NCI-H2196 (cell line): ENCODE results near the gene RNF150.

Source experiments
- DNase-seq: peaks from one replicate; lab custom pipeline; 2025; ENCODE audit not compliant: unreplicated experiment; lab: John Stamatoyannopoulos, UW

RNF150 gene

DNA sequence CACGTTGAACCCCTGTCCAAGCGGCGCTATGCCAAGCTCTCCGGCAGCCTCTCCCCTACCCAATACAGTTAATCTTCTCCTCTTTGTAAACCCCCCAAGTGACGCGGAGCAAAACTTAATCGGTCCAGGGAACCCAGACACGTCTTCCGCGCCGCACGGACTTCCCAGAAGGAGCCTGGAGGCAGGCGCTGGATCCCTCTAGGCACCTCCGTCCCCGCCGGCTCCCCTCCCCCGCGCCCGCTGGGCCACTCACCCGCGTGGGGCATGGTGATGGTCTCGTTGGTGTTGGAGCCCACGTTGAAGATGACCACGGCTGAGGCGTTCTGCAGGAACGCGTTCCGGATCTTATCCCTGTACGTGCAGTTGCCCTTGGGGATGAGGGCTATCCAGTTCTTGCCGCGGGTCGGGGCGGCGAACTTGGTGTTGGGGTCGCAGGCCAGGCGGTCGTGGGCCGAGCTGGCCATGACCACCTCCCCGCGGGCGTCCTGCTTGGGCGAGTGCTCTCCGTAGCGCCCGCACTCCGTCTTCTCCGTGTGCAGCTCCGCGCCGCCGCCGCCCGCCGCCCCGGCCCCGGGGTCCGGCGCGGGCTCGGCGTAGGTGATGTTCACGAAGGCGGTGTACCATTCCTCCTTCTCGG, 1.1 kb downstream of the RNF150 start:
- DNase-seq, result no peak

DNA sequence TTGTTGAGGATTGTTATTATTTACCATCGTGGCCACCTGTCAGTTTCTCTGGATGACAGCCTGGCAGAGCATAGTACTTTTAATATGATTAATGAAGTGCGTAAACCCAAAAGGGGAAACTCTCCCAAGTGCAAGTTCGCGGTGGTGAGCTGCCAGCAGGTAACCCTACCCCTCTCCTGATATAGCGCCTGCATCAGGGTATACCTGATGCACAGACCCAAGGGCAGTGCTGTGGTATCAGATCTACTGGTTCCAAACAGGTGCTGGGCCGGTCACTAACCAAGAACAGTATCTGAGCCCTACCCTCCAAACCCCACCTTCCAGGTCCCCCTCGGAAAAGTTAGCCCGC, 1.6 kb downstream of the RNF150 start:
- no peak for DNase-seq

DNA sequence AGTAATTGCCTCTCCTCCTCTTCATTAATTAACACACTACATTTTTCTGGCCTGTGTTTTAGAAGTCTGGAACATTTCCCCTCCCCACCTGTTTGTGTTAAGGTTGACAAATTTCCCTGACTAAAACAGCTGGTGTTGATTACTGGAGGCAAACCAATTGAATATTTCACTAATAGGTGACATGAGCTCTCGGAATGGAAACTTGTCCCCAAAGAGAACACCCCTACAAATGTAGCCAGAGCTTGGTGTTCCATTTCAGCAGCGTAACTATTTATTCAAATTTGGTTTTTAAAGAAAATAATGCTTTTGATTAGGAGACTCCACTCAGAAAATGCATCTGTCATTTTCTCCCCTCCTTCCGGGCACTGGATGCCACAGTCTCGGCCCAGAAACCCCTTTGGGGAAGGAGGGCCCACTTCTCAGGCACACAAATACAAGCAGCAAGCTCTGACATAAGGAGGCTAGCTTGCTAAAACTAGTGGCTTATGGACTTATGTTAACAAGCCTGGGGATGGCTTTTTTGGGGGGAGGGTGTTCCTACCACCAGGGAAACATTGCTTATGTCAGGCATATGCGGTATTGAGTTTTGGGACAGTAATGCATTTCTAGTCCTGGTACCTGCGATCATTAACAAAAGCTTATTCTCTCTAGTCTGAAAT, 2.2 kb downstream of the RNF150 start:
- DNase-seq, result no peak

GRCh38 chr4:141127884-141128283, 5.4 kb downstream of the RNF150 start:
- DNase-seq, result no peak

- DNase-seq, result no peak
Measured at GRCh38 chr4:141126769-141127168, 6.5 kb downstream of the RNF150 start.

- no peak for DNase-seq
Measured at GRCh38 chr4:141124224-141124623, 9.0 kb downstream of the RNF150 start.

DNA sequence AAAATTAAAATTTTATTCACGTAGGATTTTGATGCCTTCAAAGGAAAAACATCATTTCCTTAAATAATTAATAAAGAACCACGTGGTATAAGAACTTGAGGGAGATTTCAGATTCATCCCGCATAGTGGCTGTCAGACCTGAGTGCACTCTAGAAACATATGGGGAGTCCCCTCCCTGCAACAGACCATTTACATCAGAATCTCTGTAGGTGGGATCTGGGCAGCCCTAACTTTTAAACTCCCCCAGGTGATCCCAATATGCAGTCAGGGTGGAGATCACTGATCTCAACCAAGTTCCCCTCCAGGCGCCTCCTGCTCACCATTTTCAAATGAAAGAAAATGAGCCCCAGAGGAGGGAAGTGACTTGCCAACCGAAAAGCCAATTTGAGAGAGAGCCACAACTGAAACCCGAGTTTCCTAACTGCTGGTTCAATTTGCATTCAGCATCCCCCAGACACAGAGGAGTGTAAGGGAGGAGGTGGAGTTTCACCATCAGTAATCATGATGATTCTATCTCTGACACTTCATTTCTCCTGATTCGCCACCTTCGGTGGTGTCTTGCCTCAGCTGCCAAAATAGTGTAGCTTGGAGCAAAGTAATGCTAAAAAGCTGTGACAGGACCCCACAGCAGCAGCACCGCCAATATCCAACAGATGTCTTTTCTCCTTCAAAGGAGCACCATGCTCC, 11.4 kb downstream of the RNF150 start:
- DNase-seq, result no peak

DNA sequence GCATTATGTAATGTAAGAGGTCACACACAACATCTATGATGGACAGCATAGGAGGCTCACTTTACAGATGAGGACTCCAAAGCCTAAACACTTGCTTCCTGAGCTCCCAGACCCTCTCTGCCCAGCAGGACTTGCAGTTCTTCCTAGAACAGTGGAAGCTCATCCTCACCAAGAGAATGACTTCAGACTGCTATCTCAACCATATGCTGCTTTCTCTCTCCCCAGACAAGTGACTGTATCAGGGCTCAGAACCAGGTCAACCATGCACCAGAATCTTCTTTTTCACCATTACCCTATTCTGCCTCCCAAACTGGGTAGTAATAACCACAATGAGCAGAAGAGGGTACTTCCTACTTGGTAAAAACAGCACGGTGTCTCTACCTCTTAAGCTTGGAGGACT, 12.2 kb downstream of the RNF150 start:
- no peak for DNase-seq

- DNase-seq, result no peak
Measured at GRCh38 chr4:141120036-141120593, 13.2 kb downstream of the RNF150 start.

DNA sequence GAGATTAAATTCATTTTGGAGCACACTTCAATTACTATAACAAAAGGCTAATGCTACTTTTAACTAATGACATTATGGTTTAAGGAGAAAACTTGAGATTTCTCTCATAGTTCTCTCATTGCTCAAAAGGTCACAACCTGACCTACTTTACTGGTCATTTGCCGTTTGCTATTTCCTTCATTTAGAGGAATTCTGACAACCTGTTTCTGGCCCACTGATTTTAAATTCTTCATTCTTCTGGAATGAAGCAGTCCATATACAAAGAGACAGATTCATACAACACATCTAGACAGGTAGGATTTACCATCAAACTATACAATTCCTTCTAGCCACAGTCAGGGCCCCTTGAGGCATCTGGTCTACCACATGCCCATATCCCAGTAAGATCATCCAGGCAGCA, 14.2 kb downstream of the RNF150 start:
- DNase-seq, result no peak

- DNase-seq, result no peak
Measured at GRCh38 chr4:141118381-141118780, 14.9 kb downstream of the RNF150 start.

DNA sequence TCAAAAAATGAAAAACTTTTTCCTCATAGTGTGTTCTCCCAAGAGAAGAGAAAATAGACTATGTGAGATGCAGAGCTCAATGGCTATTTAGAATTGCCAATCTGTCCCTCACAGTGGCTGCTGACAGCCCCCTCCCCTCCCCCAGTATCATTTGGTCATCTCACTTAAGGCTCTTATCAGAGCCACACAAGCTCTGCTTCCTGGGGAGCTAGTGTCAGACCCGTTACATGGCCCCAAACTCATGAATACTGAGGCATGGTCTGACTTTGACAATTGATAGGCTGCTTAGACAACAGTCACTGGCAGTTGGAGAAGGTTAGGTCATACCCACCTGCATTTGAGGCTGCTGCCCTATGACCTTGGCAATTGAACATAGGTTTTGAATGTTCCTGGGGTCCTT, 15.3 kb downstream of the RNF150 start:
- no peak for DNase-seq

GRCh38 chr4:141109983-141110382, 23.3 kb downstream of the RNF150 start:
- no peak for DNase-seq

- no peak for DNase-seq
Measured at GRCh38 chr4:141107927-141108326, 25.3 kb downstream of the RNF150 start.

- no peak for DNase-seq
Measured at GRCh38 chr4:141102367-141102766, 30.9 kb downstream of the RNF150 start.

DNA sequence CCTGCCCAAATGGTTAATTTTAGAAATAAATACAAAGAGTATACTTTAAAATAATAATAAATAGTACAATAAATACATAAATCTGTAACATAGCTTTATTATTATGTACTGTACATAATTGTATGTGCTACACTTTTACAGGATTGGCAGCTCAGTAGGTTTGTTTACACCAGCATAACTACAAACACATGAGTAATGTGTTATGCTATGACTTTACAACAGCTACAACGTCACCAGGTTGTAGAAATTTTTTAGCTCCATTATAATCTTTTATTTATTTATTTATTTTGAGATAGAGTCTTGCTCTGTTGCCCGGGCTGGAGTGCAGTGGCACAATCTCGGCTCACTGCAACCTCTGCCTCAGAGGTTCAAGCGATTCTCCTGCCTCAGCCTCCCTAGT, 31.8 kb downstream of the RNF150 start:
- no peak for DNase-seq

GRCh38 chr4:141099326-141099725, 33.9 kb downstream of the RNF150 start:
- DNase-seq, result no peak

GRCh38 chr4:141098163-141098562, 35.1 kb downstream of the RNF150 start:
- DNase-seq, result no peak

GRCh38 chr4:141090473-141090872, 42.8 kb downstream of the RNF150 start:
- no peak for DNase-seq

DNA sequence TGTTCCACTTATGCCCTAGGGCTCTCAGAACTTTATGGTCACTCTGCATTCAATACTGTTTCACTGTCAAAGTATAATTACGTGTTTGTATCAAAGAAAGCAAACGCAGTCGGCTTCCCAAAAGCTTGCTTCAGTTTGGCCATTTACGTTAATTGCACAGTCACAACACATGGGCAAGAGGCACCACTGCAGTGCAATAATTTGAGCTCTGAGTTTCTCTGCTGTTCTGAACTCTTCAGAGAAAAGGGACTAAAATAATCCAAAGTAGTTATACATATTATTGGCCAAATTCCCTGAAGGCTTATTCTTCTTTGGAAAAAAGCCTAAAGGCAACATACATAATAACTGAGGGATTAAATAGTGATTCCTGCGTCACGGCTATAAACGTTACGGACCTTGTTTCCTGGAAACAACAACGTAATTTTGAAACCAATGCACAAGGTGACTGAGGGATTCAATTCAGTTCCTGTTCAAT, 51.3 kb downstream of the RNF150 start:
- DNase-seq, result no peak

GRCh38 chr4:141080668-141081067, 52.6 kb downstream of the RNF150 start:
- DNase-seq, result no peak

- no peak for DNase-seq
Measured at GRCh38 chr4:141079393-141079930, 53.8 kb downstream of the RNF150 start.
